GM12878 (cell line): ENCODE data around the gene USP14. TPM values are rescaled to one million over a fixed set of nuclear protein-coding genes. Genes with fewer than 3 reads are reported as not detected.
A peak's percentile ranks its signal among the peaks of the same experiment; 100 is the strongest.

Experiments
- ATAC-seq: fragments of 200-7000 bp; cut with Tn5 transposase; 3 replicates; pipeline ENCODE4 v1.9.1; 2020; ENCODE audit warnings: mild to moderate bottlenecking, moderate library complexity
- BruUV-seq: library from RNA; stranded (reverse); fragments of 400-500 nt; replicated peaks from 2 replicates; lab custom pipeline; 2021; lab: Mats Ljungman, UMichigan
- CTCF ChIA-PET: fragments of 300-600 bp; sonication (Branson Sonifier 250); formaldehyde crosslinking; extraction: SDS; loops from one replicate; lab custom pipeline; 2021; ENCODE audit warnings: inconsistent platforms; lab: Yijun Ruan, JAX
- POLR2A ChIA-PET: fragments of 350-600 bp; formaldehyde crosslinking; extraction: SDS; loops from one replicate; lab custom pipeline; 2021; ENCODE audit warnings: inconsistent platforms; lab: Charles Lee
- RAD21 ChIA-PET: fragments of 300-600 bp; sonication (Branson Sonifier 250); formaldehyde crosslinking; loops from one replicate; lab custom pipeline; 2023; ENCODE audit warnings: antibody characterized with exemption; ENCODE audit not compliant: unreplicated experiment; lab: Charles Lee
- SMC1A ChIA-PET: fragments of 300-600 bp; sonication (Branson Sonifier 250); formaldehyde crosslinking; loops from one replicate; lab custom pipeline; 2023; ENCODE audit not compliant: unreplicated experiment, uncharacterized antibody; lab: Charles Lee
- DNase-seq: peaks from one replicate; pipeline ENCODE4 v3.0.0-alpha.2; 2011; ENCODE audit warnings: low read depth, low spot score
- FAIRE-seq: peaks from 3 replicates; lab custom pipeline; 2011; peaks lifted over from hg19 to GRCh38; lab: Jason Lieb, UNC
- H2AFZ ChIP-seq: 2 replicates; pipeline ENCODE4 v1.6.0; 2011; ENCODE audit warnings: low read depth, low read length, control low read depth; ENCODE audit not compliant: control insufficient read depth
- H3K27ac ChIP-seq: 2 replicates; pipeline ENCODE4 v1.5.1; 2011; ENCODE audit warnings: control low read depth; ENCODE audit not compliant: control insufficient read depth, insufficient read depth
- H3K27me3 ChIP-seq, 2 experiments: replicated peaks in 1 of 2; 2 replicates each; pipeline versions ENCODE4 v1.6.0 to v1.6.1; 2011; ENCODE audit warnings: low read length in 1 of 2; ENCODE audit not compliant: control insufficient read depth in 2 of 2, insufficient read depth in 2 of 2
- H3K36me3 ChIP-seq, 2 experiments: 2 replicates each; pipeline ENCODE4 v1.5.1; 2011; ENCODE audit warnings: low read length in 1 of 2; ENCODE audit not compliant: control insufficient read depth in 2 of 2, insufficient read depth in 2 of 2
- H3K4me1 ChIP-seq: 2 replicates; pipeline ENCODE4 v1.6.1; 2011; ENCODE audit warnings: mild to moderate bottlenecking, low read length, moderate library complexity, mixed read lengths; ENCODE audit not compliant: control insufficient read depth, insufficient read depth
- H3K4me2 ChIP-seq: 2 replicates; pipeline ENCODE4 v1.6.0; 2011; ENCODE audit warnings: control low read depth; ENCODE audit not compliant: control insufficient read depth, insufficient read depth
- H3K4me3 ChIP-seq: fragments of 200-600 bp; sonication (generic); 2 replicates; pipeline ENCODE4 v1.5.1; 2016
- H3K79me2 ChIP-seq: 2 replicates; pipeline ENCODE4 v1.6.0; 2011; ENCODE audit warnings: low read length; ENCODE audit not compliant: control insufficient read depth, insufficient read depth
- H3K9ac ChIP-seq: 2 replicates; pipeline ENCODE4 v1.8.0; 2011; ENCODE audit warnings: low read length, control low read depth, mixed read lengths; ENCODE audit not compliant: control insufficient read depth, insufficient read depth
- H3K9me3 ChIP-seq: replicated peaks from 3 replicates; pipeline ENCODE4 v1.5.1; 2011; ENCODE audit warnings: mild to moderate bottlenecking, low read length; ENCODE audit not compliant: control insufficient read depth, insufficient read depth
- H4K20me1 ChIP-seq: 2 replicates; pipeline ENCODE4 v1.6.0; 2011; ENCODE audit not compliant: control insufficient read depth, insufficient read depth
- BACH1 ChIP-seq: fragments of 450-650 bp; IDR thresholded peaks from 2 replicates; pipeline ENCODE4 v1.6.1; 2017; ENCODE audit warnings: mild to moderate bottlenecking, borderline replicate concordance
- CTCF ChIP-seq, 3 experiments: IDR thresholded peaks in 2 of 3; conservative IDR thresholded peaks in 1 of 3; 2 replicates each; pipeline ENCODE4 v1.5.1; 2011; ENCODE audit warnings: low read depth in 3 of 3, low read length in 3 of 3, mild to moderate bottlenecking in 3 of 3, control low read depth in 2 of 3, moderate library complexity in 2 of 3, inconsistent platforms in 1 of 3, mixed read lengths in 1 of 3; ENCODE audit not compliant: control insufficient read depth in 2 of 3, insufficient read depth in 1 of 3; ENCODE audit errors: extremely low read depth in 1 of 3
- HCFC1 ChIP-seq: fragments of 150-350 bp; IDR thresholded peaks from 2 replicates; pipeline ENCODE4 v1.6.1; 2014; ENCODE audit warnings: low read length
- LARP7 ChIP-seq: fragments of 450-650 bp; IDR thresholded peaks from 2 replicates; pipeline ENCODE4 v1.6.1; 2017; ENCODE audit warnings: mild to moderate bottlenecking
- NRF1 ChIP-seq: conservative IDR thresholded peaks from 2 replicates; pipeline ENCODE4 v1.6.1; 2011; ENCODE audit warnings: mild to moderate bottlenecking, low read depth, low read length, improper control_type of control experiment
- RCOR1 ChIP-seq: conservative IDR thresholded peaks from 2 replicates; pipeline ENCODE4 v1.6.1; 2012; ENCODE audit warnings: low read depth, low read length, improper control_type of control experiment
- SMARCA5 ChIP-seq: fragments of 450-650 bp; IDR thresholded peaks from 2 replicates; pipeline ENCODE4 v1.6.1; 2017; ENCODE audit warnings: mild to moderate bottlenecking
- WRNIP1 ChIP-seq: IDR thresholded peaks from 2 replicates; pipeline ENCODE4 v1.6.1; 2011; ENCODE audit warnings: low read depth, low read length, improper control_type of control experiment, borderline replicate concordance
- ZNF207 ChIP-seq: fragments of 450-650 bp; IDR thresholded peaks from 2 replicates; pipeline ENCODE4 v1.6.1; 2014; ENCODE audit warnings: antibody characterized with exemption, mild to moderate bottlenecking, borderline replicate concordance
- ZNF384 ChIP-seq: IDR thresholded peaks from 2 replicates; pipeline ENCODE4 v1.6.1; 2012; ENCODE audit warnings: low read depth, mild to moderate bottlenecking, low read length, improper control_type of control experiment, borderline replicate concordance
- ZNF592 ChIP-seq: fragments of 450-650 bp; IDR thresholded peaks from 2 replicates; pipeline ENCODE4 v1.6.1; 2017; ENCODE audit warnings: mild to moderate bottlenecking, moderate library complexity
- WGBS: methylation state at CpG from one replicate; pipeline ENCODE4 v1.1.6; 2016; ENCODE audit warnings: low lambda C conversion rate; ENCODE audit not compliant: insufficient replicate concordance, insufficient coverage; ENCODE audit errors: missing lambda C conversion rate; 5-methylcytosine and 5-hydroxymethylcytosine counted together
- in situ Hi-C: fragments of 300-500 bp; cut with MboI; formaldehyde crosslinking; loops from 9 replicates; pipeline ENCODE4 v1.14.3; 2018; ENCODE audit warnings: mixed read lengths
- intact Hi-C: fragments of 100-400 bp; cut with micrococcal nuclease; formaldehyde crosslinking; loops from one replicate; pipeline ENCODE4 v1.14.2; 2022; ENCODE audit not compliant: unreplicated experiment
- polyA plus RNA-seq, 11 experiments: library from polyadenylated mRNA; depleted of rRNA in 4 of 11; unstranded in 6 of 11; stranded (reverse) in 5 of 11; fragments of >200 nt; fragmentation: Nextera tagmentation in 4 of 11; fragmentation: Illumina TruSeq in 1 of 11; extraction: Ambion mirVana in 4 of 11; extraction: Trizol in 1 of 11; gene quantifications; 1 replicate in 1 of 11; 2 replicates in 10 of 11; pipeline versions ENCODE4 v1.2.1 to v1.2.3, GENCODE V29; 2011 to 2016; ENCODE audit warnings: inconsistent platforms in 2 of 11, missing spikeins in 2 of 11, low read depth in 1 of 11
- total RNA-seq, 4 experiments: library from RNA; depleted of rRNA in 3 of 4; stranded (reverse); fragments of >200 nt in 3 of 4; fragmentation: Illumina TruSeq in 1 of 4; extraction: Trizol in 1 of 4; gene quantifications; 2 replicates each; pipeline versions ENCODE4 v1.2.1 to v1.2.3, GENCODE V29; 2013 to 2021

The USP14 gene
- total and polyA plus RNA-seq, 10 of the 15 experiments (the other 5 are each of a cell fraction or from before 2014, with no cell fraction given), result 14.3 to 127 (median 29.6) TPM

GRCh38 chr18:261398-262073 is 103.2 kb downstream of the USP14 start:
- no peak for TF ChIP-seq ZNF592
- no peak for TF ChIP-seq CTCF (IDR thresholded peaks at IDR 0.05 in 2 of 3, conservative IDR thresholded peaks at IDR 0.05 in 1 of 3; ENCODE audit: control insufficient read depth in 2 of 3, extremely low read depth in 1 of 3, insufficient read depth in 1 of 3, low read depth in 3 of 3, low read length in 3 of 3)
- TF ChIP-seq SMARCA5, result no peak
- TF ChIP-seq ZNF384, result no peak
- TF ChIP-seq HCFC1, result no peak
- TF ChIP-seq ZNF207, result no peak
- TF ChIP-seq RCOR1, result no peak
- no peak for TF ChIP-seq WRNIP1
- no peak for TF ChIP-seq BACH1
- TF ChIP-seq LARP7, result no peak
- TF ChIP-seq NRF1, result no peak
- H3K9ac ChIP-seq, result no peak overlapping the region
- no peak overlapping the region for H3K4me3 ChIP-seq
- no peak overlapping the region for H3K4me2 ChIP-seq
- ChIA-PET SMC1A (interaction anchor here (0.5 to 1.9 kb wide), 4 partner anchors 14 to 91 kb away, joined by 3 to 6 read pairs (median 4); no protein-coding TSS in a partner anchor), POLR2A (no interaction called here), CTCF (interaction anchor here (1.0 kb wide), 1 partner anchor 11 kb away, joined by 3 read pairs; no protein-coding TSS in a partner anchor), RAD21 (interaction anchor here (0.7 kb wide), 1 partner anchor 354 kb away, joined by 3 read pairs; no protein-coding TSS in a partner anchor)
- peaks cover 6% of the 10 kb centered on the region for H3K79me2 ChIP-seq
- H3K27me3 ChIP-seq, result no peaks in the 10 kb centered on the region
- peak; percentile 18 for FAIRE-seq
- intact Hi-C loops, result loop anchor here (10.0 kb wide), 1 partner anchor 573 kb away; no protein-coding TSS in a partner anchor
- DNase-seq, result no peak
- no peak overlapping the region for H2AFZ ChIP-seq
- in situ Hi-C loops, result no loop called here
- no peak overlapping the region for H3K27ac ChIP-seq
- H3K4me1 ChIP-seq, result no peaks in the 10 kb centered on the region
- no peak; the same call in 2 of the 3 replicates for ATAC-seq
- 98% methylated on average over 2 of the region's 2 CpGs for WGBS
- H3K9me3 ChIP-seq, result no peaks in the 10 kb centered on the region
- peaks cover 2 to 18% of the 10 kb centered on the region in 2 experiments for H3K36me3 ChIP-seq
- BruUV-seq, result no TSS peak
- no peaks in the 10 kb centered on the region for H4K20me1 ChIP-seq
